Psoas muscle (tissue), 8 donors: ENCODE results near the gene SPINDOC. TPM values are rescaled to one million over a fixed set of nuclear protein-coding genes. Genes with fewer than 3 reads are reported as not detected.
A peak's percentile ranks its signal among the peaks of the same experiment; 100 is the strongest.

Source experiments
- ATAC-seq, 4 donors: fragments of 200-7000 bp; cut with Tn5 transposase; one replicate each; pipeline ENCODE4 v1.9.1; 2020; ENCODE audit warnings: moderate library complexity in 3 of 4, mild to moderate bottlenecking in 2 of 4
- DNase-seq, 2 donors: peaks; one replicate each; pipeline ENCODE4 v3.0.0-alpha.2; 2020
- H3K27ac ChIP-seq: fragments of 200-600 bp; one replicate; pipeline ENCODE4 v1.8.0; 2022
- H3K27me3 ChIP-seq, 3 donors: fragments of 200-600 bp in 1 of 3; one replicate each; pipeline versions ENCODE4 v1.6.1 to v1.8.0; 2013 to 2022; ENCODE audit warnings: low read length in 2 of 3, mild to moderate bottlenecking in 2 of 3, moderate library complexity in 1 of 3; ENCODE audit not compliant: insufficient read depth in 3 of 3
- H3K36me3 ChIP-seq, 2 donors: fragments of 200-600 bp in 1 of 2; one replicate each; pipeline versions ENCODE4 v1.6.1 to v1.8.0; 2013 to 2022; ENCODE audit warnings: low read depth in 1 of 2, mild to moderate bottlenecking in 1 of 2, moderate library complexity in 1 of 2; ENCODE audit not compliant: insufficient read depth in 1 of 2
- H3K4me1 ChIP-seq: fragments of 200-600 bp; one replicate; pipeline ENCODE4 v1.8.0; 2022
- H3K4me3 ChIP-seq: fragments of 200-600 bp; one replicate; pipeline ENCODE4 v1.8.0; 2022; ENCODE audit warnings: mild to moderate bottlenecking
- H3K9me3 ChIP-seq: fragments of 200-600 bp; one replicate; pipeline ENCODE4 v1.8.0; 2022
- CTCF ChIP-seq: fragments of 200-600 bp; IDR thresholded peaks from one replicate; pipeline ENCODE4 v1.8.0; 2022; ENCODE audit warnings: antibody characterized with exemption
- WGBS, 3 donors: extraction: QIAGEN DNeasy Blood & Tissue Kit; methylation state at CpG; one replicate each; pipeline versions ENCODE4 v1.1.6 to v1.1.7; 2013; 5-methylcytosine and 5-hydroxymethylcytosine counted together
- intact Hi-C, 2 donors: fragments of 100-400 bp; cut with DNase I; formaldehyde crosslinking; loops; one replicate each; pipeline versions ENCODE4 v1.11.0 to v1.14.2; 2022
- polyA plus RNA-seq, 3 donors: library from polyadenylated mRNA; stranded (reverse); fragments of 200-250 nt; gene quantifications; one replicate each; pipeline ENCODE4 v1.2.3, GENCODE V29; 2013
- total RNA-seq, 4 donors: library from RNA; stranded (reverse); fragmentation: NEBNext Ultra II Directional in 2 of 4; extraction: Animal tissue kit (Norgen Biotek cat#: 25700) in 2 of 4; gene quantifications; one replicate each; pipeline versions ENCODE4 v1.2.1 to v1.2.4, GENCODE V29; 2021 to 2023
- donor health status: healthy with polysubstance abuse.
- donor health status: DM: no; HTN: no; CAD: no; lungs with moderate emphysema.
- donor health status: Bipolar disorder and iron deficiency.
- donor health status: healthy.
- donor health status: DM: yes; HTN: yes; CAD: no.
- donor health status: DM: no; HTN: no; CAD: no.
- donor health status: DM: no; HTN: no; CAD: no.
- donor health status: DM: yes; HTN: yes; CAD: no.

Gene SPINDOC
- total and polyA plus RNA-seq, 7 donors, result 2.7 to 8.8 (median 4.7) TPM

DNA sequence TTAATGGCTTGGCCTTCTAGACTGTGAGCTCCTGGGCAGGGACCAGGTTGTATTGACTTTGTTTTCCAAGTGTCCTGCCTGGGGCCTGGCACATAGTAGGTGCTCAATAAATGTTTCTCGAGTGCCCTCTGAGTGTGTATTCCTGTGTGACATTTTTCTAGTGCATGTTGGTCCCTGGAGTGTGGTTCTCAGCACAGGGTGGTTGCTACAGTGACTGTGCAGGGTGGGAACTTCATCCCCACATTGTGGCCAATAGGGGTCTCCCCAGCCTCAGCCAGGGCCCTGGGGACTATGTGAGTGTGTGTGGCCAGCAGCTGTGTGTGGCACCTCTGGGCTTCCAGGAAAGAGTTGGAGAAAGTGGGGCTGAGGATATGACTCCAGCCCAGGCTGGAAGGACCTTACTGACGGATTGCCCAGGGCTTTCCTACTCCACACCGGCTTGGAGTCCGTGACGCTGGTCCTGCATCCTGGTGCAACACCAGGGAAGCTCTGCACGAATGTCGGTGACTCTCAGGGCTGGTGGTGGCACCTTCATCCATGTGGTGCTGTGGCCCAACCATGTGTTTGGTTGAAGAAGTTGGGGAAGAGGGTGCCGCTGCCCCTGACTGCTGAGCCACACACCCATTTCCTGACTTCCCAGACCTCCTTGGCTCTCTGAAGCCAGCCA, 16.7 kb downstream of the SPINDOC start:
- Histone ChIP-seq H3K9me3 (no peaks in the 10 kb centered on the region), H3K4me3 (no peak overlapping the region), H3K27ac (no peak overlapping the region), H3K27me3 (no peaks in the 10 kb centered on the region), H3K4me1 (no peaks in the 10 kb centered on the region), H3K36me3 (peaks cover 0 to 20% of the 10 kb centered on the region in 2 donors)
- DNase-seq (no peak), ATAC-seq (peak in 3 of 4 donors; percentile 39 to 58 (median 43))
- no peak for TF ChIP-seq CTCF
- intact Hi-C loops, result loop anchor here in 1 of 2 donors (10.0 kb wide), 1 partner anchor 325 kb away; no protein-coding TSS in a partner anchor
- 66 to 84% (median 79%) methylated on average over 8 of the region's 8 CpGs for WGBS, 3 donors

- Histone ChIP-seq H3K4me1 (no peaks in the 10 kb centered on the region), H3K27me3 (no peaks in the 10 kb centered on the region), H3K4me3 (no peak overlapping the region), H3K27ac (no peak overlapping the region), H3K9me3 (no peaks in the 10 kb centered on the region), H3K36me3 (peaks cover 0 to 6% of the 10 kb centered on the region in 2 donors)
- intact Hi-C loops, result loop anchor here in 1 of 2 donors (10.0 kb wide), 1 partner anchor 323 kb away; no protein-coding TSS in a partner anchor
- WGBS, 3 donors, result 75 to 85% (median 78%) methylated on average over 7 of the region's 7 CpGs
- DNase-seq (no peak), ATAC-seq (no peak)
- TF ChIP-seq CTCF, result no peak
These were observed 18.1 kb downstream of the SPINDOC start for GRCh38 chr11:63831326-63831725.

DNA sequence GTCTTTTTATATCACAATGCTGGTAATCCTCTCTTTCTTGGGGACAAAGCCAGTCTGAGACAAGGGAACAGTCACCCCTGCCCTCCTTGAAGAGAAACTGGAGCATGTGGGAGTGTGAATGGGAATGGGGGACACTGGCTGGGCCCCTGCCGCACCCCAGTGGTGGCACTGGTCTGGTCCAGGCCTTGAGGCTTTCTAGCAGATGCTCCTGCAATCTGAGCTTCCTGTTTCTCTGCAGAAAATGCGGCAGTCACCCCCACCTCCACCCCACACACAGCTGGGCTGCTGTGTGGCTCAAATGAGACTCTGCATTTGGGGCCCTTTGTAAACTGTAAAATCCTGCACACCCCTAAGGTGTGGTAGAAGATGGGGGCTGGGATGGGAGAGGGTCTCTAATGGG, 19.1 kb downstream of the SPINDOC start:
- Histone ChIP-seq H3K36me3 (no peaks in the 10 kb centered on the region), H3K4me3 (no peak overlapping the region), H3K27ac (no peak overlapping the region), H3K4me1 (peaks cover under 1% of the 10 kb centered on the region), H3K27me3 (no peaks in the 10 kb centered on the region), H3K9me3 (no peaks in the 10 kb centered on the region)
- no peak for TF ChIP-seq CTCF
- ATAC-seq, result no peak
- DNase-seq, result no peak
- WGBS, 3 donors, result 30 to 54% (median 47%) methylated on average over 2 of the region's 2 CpGs
- intact Hi-C loops, result loop anchor here in 1 of 2 donors (10.0 kb wide), 1 partner anchor 322 kb away; no protein-coding TSS in a partner anchor

GRCh38 chr11:63833048-63833447, 19.8 kb downstream of the SPINDOC start:
- no peaks in the 10 kb centered on the region for H3K27me3 ChIP-seq
- H3K9me3 ChIP-seq, result no peaks in the 10 kb centered on the region
- DNase-seq (no peak), ATAC-seq (no peak)
- no peaks in the 10 kb centered on the region for H3K36me3 ChIP-seq
- WGBS, 3 donors, result 93 to 98% (median 96%) methylated on average over 2 of the region's 2 CpGs
- H3K4me1 ChIP-seq, result peaks cover 8% of the 10 kb centered on the region
- TF ChIP-seq CTCF, result no peak
- no peak overlapping the region for H3K27ac ChIP-seq
- intact Hi-C loops, result loop anchor here in 1 of 2 donors (10.0 kb wide), 1 partner anchor 322 kb away; no protein-coding TSS in a partner anchor
- no peak overlapping the region for H3K4me3 ChIP-seq
